Activated naive CD4-positive, alpha-beta T cell treated with Interleukin-2 at 50 U/mL for 16 hours (primary cell): Measurements from ENCODE around the gene COG1.
A peak's percentile ranks its signal among the peaks of the same experiment; 100 is the strongest.

Experiments
- DNase-seq: peaks from one replicate; pipeline ENCODE4 v3.0.0-alpha.2; 2020

Gene COG1

DNA sequence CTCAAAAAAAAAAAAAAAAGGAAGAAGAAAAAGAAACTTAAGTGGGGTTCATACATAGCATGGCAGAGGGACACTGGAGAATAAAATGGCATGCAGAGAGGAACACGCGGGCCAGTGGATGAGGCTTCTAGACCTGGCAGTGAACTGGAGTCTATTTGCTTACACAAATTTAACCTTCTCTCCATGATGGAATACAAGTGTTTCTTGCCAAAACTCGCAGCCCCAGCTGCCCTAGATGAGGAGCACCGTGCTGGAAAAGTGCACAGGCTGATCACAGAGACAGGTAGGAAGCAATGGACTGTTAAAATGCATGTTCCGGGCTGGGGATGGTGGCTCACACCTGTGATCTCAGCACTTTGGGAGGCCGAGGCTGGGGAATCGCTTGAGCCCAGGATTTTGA lies 18.7 kb upstream of the COG1 start:
- no peak for DNase-seq

DNA sequence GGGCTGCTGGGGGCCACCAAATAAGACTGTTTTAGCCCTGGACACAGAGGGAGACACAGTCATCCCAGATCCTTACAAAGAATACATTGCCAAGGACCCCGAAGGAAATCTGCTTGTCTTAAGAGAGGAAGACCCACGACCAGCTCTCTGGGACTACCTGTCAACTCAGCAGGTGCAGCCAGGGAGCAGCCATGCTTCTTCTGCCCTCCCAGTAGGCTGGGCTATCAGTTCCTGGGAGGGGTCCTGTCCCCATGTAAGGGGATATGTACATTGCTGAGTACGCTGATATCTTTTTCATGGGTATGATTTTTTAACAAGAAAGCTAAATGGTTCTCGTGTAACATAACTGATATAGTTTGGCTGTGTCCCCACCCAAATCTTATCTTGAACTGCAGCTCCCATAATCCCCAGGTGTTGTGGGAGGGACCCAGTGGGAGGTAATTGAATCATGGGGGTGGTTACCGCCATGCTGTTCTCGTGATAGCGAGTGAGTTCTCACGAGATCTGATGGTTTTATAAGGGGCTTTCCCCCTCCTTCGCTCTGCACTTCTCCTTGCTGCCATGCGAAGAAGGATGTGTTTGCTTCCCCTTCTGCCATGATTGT lies 16.8 kb upstream of the COG1 start:
- DNase-seq: no peak

DNA sequence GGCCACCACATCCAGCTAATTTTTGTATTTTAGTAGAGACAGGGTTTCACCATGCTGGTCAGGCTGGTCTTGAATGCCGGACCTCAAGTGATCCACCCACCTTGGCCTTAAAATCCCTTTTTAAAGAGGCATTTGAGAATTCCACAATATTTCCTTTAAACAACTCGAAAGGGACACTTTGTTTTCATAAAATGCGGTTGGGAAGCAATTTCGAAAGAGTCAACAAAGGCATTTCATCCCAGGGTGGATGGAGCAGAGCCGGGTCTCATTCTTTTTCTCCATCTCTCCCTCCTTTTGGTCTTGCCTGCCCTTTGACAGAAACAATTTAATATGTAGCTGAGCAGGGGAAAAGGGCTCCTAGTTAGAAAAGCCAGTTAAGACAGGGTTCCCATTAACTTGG lies 13.5 kb upstream of the COG1 start:
- DNase-seq: no peak

- no peak for DNase-seq
Observed at GRCh38 chr17:73179878-73180277, 13.0 kb upstream of the COG1 start.

DNA sequence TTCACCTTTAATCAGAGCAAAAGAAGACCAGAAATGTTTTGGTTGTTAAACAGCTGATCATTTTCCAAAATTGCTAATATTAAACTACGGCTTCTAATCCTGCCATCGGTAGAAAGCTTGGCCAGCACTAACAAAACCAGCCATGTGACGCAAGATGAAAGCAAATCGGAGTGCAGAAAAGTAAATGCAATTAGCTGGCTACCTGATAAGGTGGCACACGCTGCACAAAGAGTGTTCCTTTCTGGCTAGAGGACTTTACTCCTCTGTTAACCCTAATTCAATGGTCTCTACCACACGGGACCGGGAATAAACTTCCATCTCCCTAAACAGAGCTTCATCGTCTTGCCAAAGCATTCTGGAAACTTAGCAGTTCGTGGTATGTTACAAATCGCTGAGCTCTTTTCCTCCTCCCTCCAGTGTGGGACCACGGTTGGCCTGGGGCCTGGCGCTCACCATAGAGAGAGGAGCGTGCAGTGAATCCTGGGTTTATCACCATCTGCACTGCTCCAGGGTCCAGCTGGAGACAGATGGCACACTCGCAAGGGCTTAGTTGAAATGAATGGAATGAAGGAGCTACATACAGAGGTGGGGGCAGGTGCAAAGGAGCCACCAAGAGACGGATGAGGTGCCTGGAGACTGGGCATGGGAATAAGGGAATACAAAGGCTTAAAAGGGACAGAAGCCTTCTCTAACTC lies 10.1 kb upstream of the COG1 start:
- no peak for DNase-seq

GRCh38 chr17:73184136-73184993 lies 8.5 kb upstream of the COG1 start:
- DNase-seq: no peak

DNA sequence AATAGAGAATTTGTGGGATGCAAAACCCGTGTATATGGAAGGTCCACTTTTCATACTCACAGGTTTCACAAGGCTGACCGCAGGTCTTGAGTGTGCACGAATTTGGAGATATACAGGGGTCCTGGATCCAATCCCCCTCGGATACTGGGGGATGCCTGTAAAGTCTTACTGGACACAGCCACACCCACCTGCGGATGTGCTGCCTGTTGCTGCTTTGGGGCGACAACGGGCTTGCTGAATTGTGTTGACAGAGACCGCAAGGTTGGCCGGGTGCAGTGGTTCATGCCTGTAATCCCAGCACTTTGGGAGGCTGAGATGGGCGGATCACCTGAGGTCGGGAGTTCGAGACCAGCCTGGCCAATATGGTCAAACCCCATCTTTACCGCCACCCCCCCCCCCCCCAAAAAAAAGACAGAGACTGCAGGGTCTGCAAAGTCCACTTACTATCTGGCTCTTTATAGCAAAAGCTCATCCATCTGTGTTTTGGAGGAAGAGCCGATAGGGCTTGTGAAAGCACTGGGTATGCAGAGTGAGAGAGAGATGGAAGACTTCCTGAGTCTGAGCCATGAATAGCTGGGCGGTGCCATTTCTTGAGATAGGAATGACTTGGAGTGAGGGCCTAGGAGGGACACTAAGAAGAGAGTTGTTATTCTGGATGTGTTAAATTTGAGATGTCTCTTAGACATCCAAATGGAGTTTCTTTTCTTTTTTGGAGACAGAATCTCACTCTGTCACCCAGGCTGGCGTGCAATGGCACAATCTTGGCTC lies 6.4 kb upstream of the COG1 start:
- DNase-seq: no peak

DNA sequence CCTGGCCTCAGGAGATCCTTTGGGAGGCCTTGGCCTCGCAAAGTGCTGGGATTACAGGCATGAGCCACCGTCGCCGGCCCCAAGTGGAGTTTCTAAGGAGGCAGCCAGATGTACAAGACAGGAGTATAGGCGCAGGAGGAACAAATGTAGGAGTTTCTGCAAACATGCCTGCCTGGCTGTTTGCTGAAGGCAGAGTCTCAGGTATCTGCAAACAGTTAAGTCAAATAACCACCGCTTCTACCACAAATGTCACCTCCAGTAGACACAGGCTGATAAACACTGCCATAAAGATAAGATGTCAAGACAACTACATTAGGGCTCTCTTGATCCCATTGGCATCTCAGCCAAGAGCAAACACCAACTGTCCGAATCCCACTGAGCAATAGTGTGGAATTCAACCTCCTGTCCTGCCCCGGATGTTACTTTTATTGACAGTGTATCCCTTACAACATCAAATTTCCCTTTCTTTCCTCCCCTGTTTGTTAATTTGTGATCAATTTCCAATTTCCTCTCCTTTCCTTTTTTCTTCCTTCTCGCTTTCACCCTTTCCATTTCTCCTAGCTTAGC lies 5.6 kb upstream of the COG1 start:
- DNase-seq: no peak

DNA sequence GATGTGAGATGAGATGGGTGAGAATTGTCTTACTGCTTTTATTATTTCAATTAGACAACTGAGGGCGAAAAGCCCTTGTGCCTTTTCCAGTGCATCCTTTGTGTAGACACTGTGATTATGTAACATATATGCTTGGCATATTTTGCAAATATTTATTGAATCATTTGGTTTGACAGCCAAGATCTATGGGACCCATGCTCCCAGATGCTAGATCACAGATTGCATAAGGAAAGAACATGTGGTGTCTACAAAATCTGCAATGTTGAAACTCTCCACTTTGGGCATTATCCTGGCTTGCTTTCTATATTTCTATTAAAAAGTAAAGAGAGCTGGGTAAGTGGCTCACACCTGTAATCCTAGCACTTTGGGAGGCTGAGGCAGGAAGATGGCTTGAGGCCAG lies 4.8 kb upstream of the COG1 start:
- no peak for DNase-seq

- no peak for DNase-seq
Observed at GRCh38 chr17:73189417-73190099, 3.3 kb upstream of the COG1 start.

GRCh38 chr17:73191443-73192205 lies 1.2 kb upstream of the COG1 start:
- DNase-seq: peak; percentile 72

GRCh38 chr17:73192206-73192893 lies 505 bp upstream of the COG1 start:
- peak; percentile 71 for DNase-seq

DNA sequence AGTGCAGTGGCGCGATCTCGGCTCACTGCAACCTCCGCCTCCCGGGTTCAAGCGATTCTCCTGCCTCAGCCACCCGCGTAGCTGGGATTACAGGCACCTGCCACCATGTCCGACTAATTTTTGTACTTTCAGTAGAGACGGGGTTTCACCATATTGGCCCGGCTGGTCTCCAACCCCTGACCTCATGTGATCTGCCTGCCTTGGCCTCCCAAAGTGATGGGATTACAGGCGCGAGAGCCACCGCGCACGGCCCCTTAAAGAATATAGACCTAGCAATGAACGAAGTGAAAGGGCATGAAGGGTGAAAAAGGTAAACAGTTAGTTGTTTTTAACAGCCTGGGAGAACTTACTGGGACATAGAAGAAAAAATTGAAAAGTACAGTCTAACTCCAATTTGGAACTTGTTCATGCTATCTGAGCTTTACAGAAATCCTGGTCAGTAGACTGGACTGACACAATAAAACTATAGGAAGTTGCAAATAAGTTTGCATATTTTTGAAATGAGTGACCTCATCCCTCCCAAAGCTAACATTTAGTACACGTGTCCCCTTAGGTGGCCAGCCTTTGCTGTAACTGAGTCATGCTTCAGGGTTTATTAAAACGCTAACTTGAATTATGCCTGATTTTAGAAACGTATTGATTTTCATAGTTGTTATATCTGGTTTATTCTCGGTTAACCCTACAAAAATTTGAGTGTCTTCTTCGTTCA lies 1.8 kb downstream of the COG1 start:
- no peak for DNase-seq

- DNase-seq: no peak
Observed at GRCh38 chr17:73196500-73196899, 3.6 kb downstream of the COG1 start.

GRCh38 chr17:73197161-73197560 lies 4.3 kb downstream of the COG1 start:
- no peak for DNase-seq

DNA sequence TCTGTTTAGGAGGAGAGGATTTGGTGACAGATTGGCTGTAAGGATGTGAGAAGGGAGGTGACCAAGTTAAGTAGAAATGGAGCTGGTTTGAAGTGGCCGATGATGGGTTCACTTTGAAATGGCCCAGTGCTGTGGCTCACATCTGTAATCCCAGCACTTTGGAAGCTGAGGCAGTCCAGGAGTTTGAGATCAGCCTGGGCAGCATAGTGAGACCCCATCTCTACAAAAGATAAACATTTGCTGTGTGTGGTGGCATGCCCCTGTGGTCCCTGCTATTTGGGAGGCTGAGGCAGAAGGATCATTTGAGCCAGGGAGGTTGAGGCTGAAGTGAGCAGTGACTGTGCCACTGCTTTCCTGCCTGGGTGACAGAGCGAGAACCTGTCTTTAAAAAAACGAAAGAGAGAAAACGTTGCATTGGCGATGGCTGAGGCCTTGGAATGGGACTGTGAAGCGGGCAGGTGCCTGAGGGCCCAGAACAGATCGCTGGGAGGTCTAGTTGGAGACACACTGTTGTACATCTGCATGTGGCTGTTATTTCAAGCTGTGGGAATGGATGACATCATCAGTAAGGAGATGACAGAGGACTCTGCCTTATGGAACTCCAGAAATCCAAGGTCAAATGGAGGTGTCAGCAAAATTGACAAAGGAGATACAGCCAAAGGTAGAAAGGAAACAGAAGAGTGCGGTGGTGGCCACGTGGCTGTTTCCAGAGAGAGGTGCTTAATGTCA lies 5.5 kb downstream of the COG1 start:
- no peak for DNase-seq

- DNase-seq: no peak
Observed at GRCh38 chr17:73198930-73199260, 6.0 kb downstream of the COG1 start.

DNA sequence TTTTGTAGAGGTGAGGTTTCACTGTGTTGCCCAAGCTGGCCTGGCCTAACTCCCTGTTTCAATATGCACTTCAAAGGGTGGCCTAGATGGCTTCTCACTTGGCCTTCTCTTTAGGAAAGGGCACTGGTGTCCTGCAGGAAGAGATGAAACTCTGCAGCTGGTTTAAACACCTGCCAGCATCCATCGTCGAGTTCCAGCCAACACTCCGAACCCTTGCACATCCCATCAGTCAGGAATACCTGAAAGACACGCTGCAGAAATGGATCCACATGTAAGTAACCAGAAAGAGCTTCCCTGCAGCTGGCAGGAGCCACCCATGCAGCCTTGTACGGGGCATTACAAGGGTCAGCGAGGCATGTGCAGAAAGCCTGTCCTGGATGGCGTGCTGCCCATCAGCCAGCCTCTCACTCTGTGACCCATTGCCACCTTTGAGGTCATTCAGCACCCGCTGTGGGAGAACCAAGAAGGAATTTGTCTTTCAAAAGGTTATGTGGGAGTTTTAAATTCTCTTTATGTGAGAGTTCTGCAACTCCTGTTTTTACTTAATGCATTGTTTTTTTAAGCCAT lies 7.0 kb downstream of the COG1 start:
- no peak for DNase-seq

- no peak for DNase-seq
Observed at GRCh38 chr17:73200476-73200875, 7.6 kb downstream of the COG1 start.
